ENCODE results near the gene KLF15.

The KLF15 gene

GRCh38 chr3:126304291-126304690 lies 52.9 kb downstream of the KLF15 start:
- no peak for DNase-seq

- no peak for DNase-seq
Observed at GRCh38 chr3:126303272-126303671, 53.9 kb downstream of the KLF15 start.

DNA sequence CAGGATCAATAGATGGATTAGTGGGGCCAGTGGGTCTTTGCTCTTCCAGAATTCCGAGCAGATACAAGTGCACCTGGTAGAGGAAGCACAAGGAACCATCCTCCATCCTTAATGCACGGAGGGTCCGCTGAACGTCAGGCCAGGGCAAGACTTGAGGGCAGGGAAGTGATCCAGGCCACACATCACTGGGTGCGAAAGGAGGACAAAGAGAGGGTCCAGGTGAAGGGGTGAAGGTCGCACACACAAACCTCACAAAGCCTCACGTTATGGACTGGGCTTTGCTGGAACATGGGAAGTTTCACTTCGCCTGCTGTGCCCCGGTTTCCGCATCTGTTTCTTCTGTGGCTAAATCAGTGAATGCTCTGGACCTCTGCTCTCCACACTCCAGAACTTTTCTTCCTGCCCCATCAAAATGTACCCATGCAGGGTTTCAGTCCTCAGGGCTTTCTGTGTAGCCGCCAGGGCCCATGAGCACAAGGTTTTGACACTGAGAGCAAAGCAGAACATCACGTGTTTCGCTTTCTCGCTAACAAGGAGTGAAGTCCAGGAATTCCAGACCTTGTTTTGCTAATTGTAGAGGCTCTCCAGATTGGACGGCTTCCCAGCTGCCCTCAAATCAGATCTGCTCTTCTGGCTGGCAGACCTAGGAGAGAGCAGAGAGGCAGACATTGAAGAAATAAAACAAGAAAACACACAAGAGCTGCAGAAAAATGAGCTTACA lies 56.3 kb downstream of the KLF15 start:
- DNase-seq: no peak

DNA sequence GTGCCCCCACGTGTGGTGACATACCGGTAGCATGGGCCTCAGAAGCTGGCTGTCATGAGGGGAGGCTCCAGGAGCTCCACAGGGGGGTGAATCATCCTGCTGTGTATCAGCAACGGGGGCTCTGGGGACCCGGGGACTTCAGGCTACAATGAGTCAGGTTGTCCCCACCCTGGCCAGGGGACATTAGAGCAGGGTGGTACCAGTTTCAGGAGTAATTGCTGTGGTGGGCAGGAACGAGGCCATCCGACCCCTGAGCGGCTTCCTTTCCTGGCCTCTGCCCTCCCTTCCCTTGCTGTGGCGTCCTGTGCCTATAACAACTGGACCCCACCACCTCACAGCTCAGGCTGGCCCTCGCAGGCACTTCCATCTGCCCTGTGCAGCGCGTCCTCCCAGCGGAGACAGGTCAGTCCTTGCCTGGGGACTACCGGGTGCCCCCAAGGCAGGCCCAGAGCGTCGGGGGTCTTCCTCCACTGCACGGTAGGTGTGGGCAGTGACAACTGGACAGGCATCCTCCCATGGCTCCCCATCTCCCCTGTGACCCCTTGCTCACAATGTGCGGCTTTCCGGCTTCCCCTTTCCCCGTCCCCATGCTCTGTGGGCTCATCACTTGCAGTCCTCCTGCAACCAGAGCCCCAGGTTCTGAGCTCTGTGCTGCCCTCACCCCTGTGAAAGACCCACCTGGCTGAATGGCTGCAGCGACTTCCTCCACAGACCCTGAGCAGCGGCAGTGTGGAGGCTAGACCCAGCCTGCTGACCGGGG lies 57.0 kb downstream of the KLF15 start:
- no peak for DNase-seq

GRCh38 chr3:126295407-126295939 lies 61.7 kb downstream of the KLF15 start:
- no peak for DNase-seq

- DNase-seq: no peak
Observed at GRCh38 chr3:126294211-126294808, 62.9 kb downstream of the KLF15 start.

GRCh38 chr3:126293370-126294082 lies 63.7 kb downstream of the KLF15 start:
- DNase-seq: peak; percentile 70
